ENCODE results near the gene METTL23.
"Not testable (repeated sequence)": the region's sequence is repeated elsewhere in the genome, so short reads cannot be mapped to it uniquely, and the experiment has no call there.

METTL23 gene

DNA sequence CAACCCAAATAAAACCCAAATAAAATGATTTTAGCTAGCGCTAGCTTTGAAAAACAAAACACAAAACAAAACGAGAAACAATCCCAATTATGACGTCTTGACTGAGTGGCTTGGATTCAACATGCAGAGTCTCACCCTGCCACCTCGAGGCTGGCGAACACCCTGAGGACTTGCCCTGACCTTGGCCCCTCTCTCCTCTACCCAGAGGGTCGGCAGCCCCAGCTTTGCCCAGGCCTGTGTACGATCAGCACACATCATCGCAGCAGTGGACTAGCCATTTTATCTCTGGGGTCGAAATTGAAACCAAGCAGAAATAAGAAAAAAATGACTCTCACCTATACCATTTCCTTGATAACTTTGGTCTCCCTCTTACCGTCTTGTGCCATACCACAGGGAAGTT lies 5.2 kb upstream of the METTL23 start:
- DNase-seq (ENCODE audit: low read depth, low spot score) = no peak
- TF ChIP-seq, protein P1, sequence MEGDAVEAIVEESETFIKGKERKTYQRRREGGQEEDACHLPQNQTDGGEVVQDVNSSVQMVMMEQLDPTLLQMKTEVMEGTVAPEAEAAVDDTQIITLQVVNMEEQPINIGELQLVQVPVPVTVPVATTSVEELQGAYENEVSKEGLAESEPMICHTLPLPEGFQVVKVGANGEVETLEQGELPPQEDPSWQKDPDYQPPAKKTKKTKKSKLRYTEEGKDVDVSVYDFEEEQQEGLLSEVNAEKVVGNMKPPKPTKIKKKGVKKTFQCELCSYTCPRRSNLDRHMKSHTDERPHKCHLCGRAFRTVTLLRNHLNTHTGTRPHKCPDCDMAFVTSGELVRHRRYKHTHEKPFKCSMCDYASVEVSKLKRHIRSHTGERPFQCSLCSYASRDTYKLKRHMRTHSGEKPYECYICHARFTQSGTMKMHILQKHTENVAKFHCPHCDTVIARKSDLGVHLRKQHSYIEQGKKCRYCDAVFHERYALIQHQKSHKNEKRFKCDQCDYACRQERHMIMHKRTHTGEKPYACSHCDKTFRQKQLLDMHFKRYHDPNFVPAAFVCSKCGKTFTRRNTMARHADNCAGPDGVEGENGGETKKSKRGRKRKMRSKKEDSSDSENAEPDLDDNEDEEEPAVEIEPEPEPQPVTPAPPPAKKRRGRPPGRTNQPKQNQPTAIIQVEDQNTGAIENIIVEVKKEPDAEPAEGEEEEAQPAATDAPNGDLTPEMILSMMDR (IDR thresholded peaks at IDR 0.05; ENCODE audit: low read depth, low read length) = no peak
- in situ Hi-C loops (cut with HindIII; ENCODE audit: low sequenced_read_pairs) = no loop called here
- H3K4me3 ChIP-seq (ENCODE audit: low read depth, low read length) = no peak overlapping the region

DNA sequence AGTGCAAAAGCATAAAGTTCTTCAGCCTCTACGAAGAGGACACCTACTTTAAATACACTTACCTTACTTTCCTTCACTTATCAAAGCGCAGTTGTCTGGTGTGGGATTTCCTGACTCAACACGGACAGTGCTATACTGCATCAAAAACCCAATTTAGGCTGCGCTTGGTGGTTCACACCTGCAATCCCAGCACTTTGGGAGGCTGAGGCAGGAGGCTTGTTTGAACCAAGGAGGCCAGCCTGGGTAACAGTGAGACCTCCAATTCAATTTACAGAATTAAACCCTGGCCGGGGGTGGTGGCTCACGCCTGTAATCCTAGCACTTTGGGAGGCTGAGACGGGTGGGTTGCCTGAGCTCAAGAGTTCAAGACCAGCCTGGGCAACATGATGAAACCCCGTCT lies 4.4 kb upstream of the METTL23 start:
- DNase-seq (ENCODE audit: low read depth, low spot score) = no peak
- no peak overlapping the region for H3K4me3 ChIP-seq (ENCODE audit: low read depth, low read length)
- TF ChIP-seq, protein P1 (IDR thresholded peaks at IDR 0.05; ENCODE audit: low read depth, low read length) = no peak
- in situ Hi-C loops (cut with HindIII; ENCODE audit: low sequenced_read_pairs) = no loop called here

DNA sequence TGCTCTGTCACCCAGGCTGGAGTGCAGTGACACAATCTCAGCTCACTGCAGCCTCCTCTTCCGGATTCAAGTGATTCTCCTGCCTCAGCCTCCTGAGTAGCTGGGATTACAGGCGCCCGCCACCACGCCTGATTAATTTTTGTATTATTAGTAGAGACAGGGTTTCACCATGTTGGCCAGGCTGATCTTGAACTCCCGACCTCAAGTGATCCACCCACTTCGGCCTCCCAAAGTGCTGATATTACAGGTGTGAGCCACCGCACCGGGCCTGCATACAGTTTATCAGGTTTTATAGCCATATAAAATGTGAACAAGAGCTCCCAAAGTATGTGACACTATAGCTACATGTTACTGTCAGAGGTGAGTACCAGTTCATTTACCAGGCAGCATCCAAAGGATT lies 3.7 kb upstream of the METTL23 start:
- DNase-seq (ENCODE audit: low read depth, low spot score); H3K4me3 ChIP-seq (ENCODE audit: low read depth, low read length); in situ Hi-C loops (cut with HindIII; ENCODE audit: low sequenced_read_pairs): not testable (repeated sequence)

DNA sequence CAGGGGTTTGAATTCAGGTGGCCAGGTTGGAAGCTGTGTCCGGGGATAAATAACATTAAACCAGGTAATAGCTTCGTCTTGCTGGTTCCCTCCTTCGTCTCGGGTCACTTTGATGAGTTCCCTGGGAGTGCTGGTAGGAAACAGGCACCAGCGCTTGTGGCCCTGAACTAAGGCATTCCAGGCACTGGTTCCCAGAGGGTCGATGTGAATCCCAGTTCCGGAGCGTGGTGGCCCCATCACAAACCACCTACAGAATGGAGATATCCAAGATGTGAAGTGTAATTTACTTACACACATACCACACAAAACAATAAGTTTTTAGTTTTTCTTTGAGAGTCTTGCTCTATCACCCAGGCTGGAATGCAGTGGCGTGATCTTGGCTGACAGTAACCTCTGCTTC lies 2.8 kb upstream of the METTL23 start:
- in situ Hi-C loops (cut with HindIII; ENCODE audit: low sequenced_read_pairs) = no loop called here
- no peak overlapping the region for H3K4me3 ChIP-seq (ENCODE audit: low read depth, low read length)
- TF ChIP-seq, protein P1 (IDR thresholded peaks at IDR 0.05; ENCODE audit: low read depth, low read length) = no peak
- DNase-seq (ENCODE audit: low read depth, low spot score) = no peak

DNA sequence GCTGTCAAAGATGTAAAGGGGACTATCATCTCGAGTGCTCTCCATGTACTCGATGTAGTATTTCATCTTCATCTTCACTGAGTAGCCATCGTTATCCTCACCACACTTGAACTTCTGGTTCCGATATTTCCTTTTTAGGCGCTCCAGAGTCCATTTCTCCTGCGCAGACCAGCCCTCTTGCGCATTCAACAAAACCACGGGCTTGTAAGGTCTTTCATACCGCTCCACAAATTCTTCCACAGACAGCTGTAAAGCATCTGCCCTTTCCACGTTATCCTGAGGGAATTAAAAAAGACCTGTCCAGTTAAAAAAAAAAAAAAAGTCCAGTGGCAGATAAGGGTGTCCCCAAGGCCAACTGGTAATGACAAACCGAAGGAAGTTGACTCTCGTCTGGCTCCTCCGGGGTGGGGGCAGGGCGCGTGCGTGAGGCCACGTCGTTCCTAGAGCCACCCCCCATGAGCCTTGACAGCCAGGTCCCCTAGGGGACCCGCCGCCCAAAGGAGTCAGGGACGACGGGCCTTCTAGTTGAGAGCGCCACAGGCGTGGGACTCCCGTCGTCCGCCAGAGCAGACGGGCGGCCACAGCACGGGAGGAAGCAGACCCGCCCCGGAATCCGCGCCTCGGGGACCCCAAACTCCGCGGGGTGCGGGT lies 934 bp upstream of the METTL23 start:
- peak overlapping the region; percentile 84 for H3K4me3 ChIP-seq (ENCODE audit: low read depth, low read length)
- in situ Hi-C loops (cut with HindIII; ENCODE audit: low sequenced_read_pairs) = no loop called here
- DNase-seq (ENCODE audit: low read depth, low spot score) = no peak
- TF ChIP-seq, protein P1 (IDR thresholded peaks at IDR 0.05; ENCODE audit: low read depth, low read length) = no peak

DNA sequence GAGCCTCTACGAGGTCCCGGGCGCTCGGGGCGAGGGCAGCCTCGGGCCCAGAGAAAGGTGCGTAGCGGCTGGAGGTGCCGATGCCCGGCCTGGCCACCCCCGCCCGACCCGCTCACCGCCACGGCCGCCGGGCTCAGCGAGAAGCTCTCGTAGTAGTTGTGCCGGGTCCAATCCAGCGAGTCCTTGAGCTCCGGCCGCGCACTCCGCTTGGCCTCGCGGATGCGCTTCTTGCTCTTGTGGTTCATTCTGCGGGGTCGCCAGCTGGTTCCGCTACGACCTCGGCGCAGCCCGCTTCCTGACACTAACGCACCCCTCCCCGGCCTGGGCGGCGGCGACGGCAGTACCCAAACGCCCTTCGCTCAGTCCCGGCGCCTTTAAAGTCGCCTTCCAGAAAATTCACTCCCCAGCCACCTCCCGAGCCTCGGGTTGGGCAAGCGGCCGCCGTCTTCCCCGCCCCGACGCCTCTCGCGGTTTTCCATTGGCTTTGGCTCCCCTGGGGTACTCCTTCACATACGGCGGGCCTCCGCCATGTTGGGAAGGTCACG lies 336 bp upstream of the METTL23 start, which contains the start of gene JMJD6:
Gene JMJD6, minus strand, starts transcription at position 376 of the 545 bp plus-strand sequence. Its CDS starts 131 bp downstream, at position 245.
- peak; percentile 98 for DNase-seq (ENCODE audit: low read depth, low spot score)
- peak within 1 kb of the TSS; percentile 84 for H3K4me3 ChIP-seq (ENCODE audit: low read depth, low read length)
- TF ChIP-seq, protein P1 (IDR thresholded peaks at IDR 0.05; ENCODE audit: low read depth, low read length) = no peak
- in situ Hi-C loops (cut with HindIII; ENCODE audit: low sequenced_read_pairs) = no loop called here

DNA sequence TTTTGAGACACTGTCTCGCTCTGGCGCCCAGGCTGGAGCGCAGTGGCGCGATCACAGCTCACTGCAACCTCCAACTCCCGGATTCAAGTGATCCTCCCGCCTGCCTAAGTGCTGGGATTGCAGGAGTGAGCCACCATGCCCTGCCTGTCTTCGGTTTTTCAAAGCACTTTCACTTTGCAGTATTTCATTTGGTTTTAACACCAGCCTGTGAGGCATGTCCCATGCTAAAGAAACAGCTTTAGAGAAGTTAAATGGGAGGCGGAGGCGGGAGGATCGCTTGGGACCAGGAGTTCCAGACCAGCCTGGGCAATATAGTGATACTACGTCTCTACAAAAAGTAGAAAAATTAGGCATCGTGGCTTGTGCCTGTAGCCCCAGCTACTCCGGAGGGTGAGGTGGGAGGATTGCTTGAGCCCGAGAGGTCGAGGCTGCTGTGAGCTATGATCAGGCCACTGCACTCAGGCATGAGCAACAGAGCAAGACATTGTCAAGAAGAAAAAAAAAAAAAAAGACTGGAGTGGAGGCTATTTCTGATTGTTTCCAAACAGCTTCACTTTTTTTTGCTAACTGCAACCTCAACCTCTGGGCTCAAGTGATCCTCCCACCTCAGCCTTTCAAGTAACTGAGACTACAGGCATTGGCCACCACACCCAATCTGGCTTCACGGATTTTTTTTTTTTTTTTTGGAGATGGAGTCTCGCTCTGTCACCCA lies 1.3 kb downstream of the METTL23 start:
- DNase-seq (ENCODE audit: low read depth, low spot score) = no peak
- TF ChIP-seq, protein P1 (IDR thresholded peaks at IDR 0.05; ENCODE audit: low read depth, low read length) = no peak
- in situ Hi-C loops (cut with HindIII; ENCODE audit: low sequenced_read_pairs) = no loop called here
- peak overlapping the region; percentile 84 for H3K4me3 ChIP-seq (ENCODE audit: low read depth, low read length)

DNA sequence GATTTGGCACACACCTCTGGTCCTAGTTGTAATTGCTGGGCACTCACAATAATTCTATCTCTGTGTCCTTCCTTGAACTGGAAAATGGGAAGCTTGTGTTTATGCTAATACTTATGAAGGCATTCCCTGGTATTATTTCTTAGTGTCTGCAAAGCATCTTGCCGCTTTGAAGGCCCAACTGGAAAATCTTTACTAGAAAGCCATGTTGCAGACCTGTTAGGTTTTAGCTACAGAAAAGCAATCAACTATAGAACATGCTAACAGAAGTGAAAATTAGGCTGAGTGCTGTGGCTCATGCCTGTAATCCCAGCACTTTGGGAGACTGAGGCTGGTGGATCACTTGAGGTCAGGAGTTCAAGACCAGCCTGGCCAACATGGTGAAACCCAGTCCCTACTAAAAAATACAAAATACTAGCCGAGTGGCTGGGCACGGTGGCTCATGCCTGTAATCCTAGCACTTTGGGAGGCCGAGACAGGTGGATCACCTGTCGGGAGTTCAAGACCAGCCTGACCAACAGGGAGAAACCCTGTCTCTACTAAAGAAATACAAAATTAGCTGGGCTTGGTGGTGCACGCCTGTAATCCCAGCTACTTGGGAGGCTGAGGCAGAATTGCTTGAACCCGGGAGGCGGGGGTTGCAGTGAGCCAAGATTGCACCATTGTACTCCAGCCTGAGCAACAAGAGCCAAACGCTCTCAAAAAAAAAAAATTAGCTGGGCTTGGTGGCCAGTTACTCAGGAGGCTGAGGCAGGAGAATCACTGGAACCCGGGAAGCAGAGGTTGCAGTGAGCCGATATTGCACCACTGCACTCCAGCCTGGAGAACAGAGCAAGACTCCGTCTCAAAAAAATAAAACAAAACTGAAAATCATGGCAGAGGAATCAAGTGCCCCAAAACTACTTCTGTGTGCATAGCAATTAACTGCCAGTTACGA lies 5.4 kb downstream of the METTL23 start:
- in situ Hi-C loops (cut with HindIII; ENCODE audit: low sequenced_read_pairs); H3K4me3 ChIP-seq (ENCODE audit: low read depth, low read length); DNase-seq (ENCODE audit: low read depth, low spot score): not testable (repeated sequence)

All from astrocyte of the spinal cord (primary cell).